ENCODE data around the gene RPL29. TPM values are rescaled to one million over a fixed set of nuclear protein-coding genes. Genes with fewer than 3 reads are reported as not detected.

RPL29 gene
- total and polyA plus RNA-seq, 2 of the 4 experiments (the other 2 are of a cell fraction), result 2,081 to 2,126 TPM

DNA sequence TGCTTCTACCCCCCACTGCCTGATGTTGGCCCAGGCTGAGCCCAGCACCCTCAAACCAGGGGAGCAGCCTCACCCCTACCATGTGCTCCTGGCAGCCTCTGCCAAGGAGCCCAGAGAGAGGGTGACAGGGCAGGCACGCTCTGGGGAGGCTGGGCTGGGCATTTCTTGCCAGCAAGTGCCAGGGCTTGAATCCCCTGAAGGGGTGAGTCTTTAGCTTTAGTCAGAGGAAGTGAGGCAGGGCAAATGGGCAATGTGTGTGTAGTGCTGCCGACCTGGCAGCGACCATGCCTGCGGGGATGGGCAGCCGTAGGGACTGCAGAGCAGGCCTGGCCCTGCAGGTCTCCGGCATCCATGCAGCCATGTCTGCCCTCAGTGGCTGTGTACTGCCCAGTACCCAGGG, 42.5 kb upstream of the RPL29 start:
- Histone ChIP-seq H3K9ac (ENCODE audit: low read depth, low read length) (no peak overlapping the region), H3K27me3 (ENCODE audit: control insufficient read depth, insufficient read depth, low read length) (no peaks in the 10 kb centered on the region; the same call in 1 of the 2 replicates), H3K79me1 (ENCODE audit: low read depth in 1 of 2, low read length in 2 of 2) (no peaks in the 10 kb centered on the region), H4K8ac (ENCODE audit: low read depth in 2 of 2, low read length in 2 of 2) (no peak overlapping the region), H4K5ac (ENCODE audit: low read depth, low read length) (no peak overlapping the region), H2AK9ac (replicated peaks; ENCODE audit: low read depth, low read length, poor library complexity) (no peak overlapping the region), H2AK5ac (ENCODE audit: low read depth, low read length) (no peak overlapping the region), H3K14ac (replicated peaks; ENCODE audit: low read depth, low read length) (no peak overlapping the region), H4K91ac (ENCODE audit: insufficient read depth, low read depth, low read length) (no peak overlapping the region), H2AFZ (replicated peaks; ENCODE audit: low read length, poor library complexity) (no peak overlapping the region), H2BK120ac (ENCODE audit: low read depth, low read length) (no peak overlapping the region), H3K4ac (ENCODE audit: low read depth, low read length) (no peak overlapping the region), H3K9me3 (ENCODE audit: control insufficient read depth, insufficient read depth, low read length) (no peaks in the 10 kb centered on the region), H3K36me3 (ENCODE audit: control insufficient read depth, insufficient read depth, low read length) (no peaks in the 10 kb centered on the region), H3K9me1 (ENCODE audit: insufficient read depth, low read length) (no peaks in the 10 kb centered on the region), H3K18ac (ENCODE audit: low read depth, low read length) (no peak overlapping the region), H2BK5ac (ENCODE audit: low read depth, low read length, poor library complexity, severe bottlenecking) (no peak overlapping the region), H3K27ac (ENCODE audit: insufficient read depth, low read length) (no peak overlapping the region), H3K4me2 (ENCODE audit: low read depth, low read length) (no peak overlapping the region), H2BK20ac (ENCODE audit: low read depth, low read length) (no peak overlapping the region), H2BK15ac (ENCODE audit: low read depth, low read length) (no peak overlapping the region), H3K56ac (ENCODE audit: extremely low read depth, insufficient read depth, low read length) (no peak overlapping the region), H4K20me1 (ENCODE audit: insufficient read depth, low read length) (no peaks in the 10 kb centered on the region), H3K23ac (ENCODE audit: low read depth, low read length) (no peak overlapping the region), H3K4me1 (ENCODE audit: control insufficient read depth, insufficient read depth, low read length) (no peaks in the 10 kb centered on the region), H3K4me3 (ENCODE audit: insufficient read depth, low read depth, low read length) (no peak overlapping the region)
- no peak for TF ChIP-seq NFE2L2 (IDR thresholded peaks at IDR 0.05; ENCODE audit: low read depth, low read length)
- TF ChIP-seq USF2 (IDR thresholded peaks at IDR 0.05; ENCODE audit: low read depth, low read length), result no peak
- TF ChIP-seq BHLHE40 (IDR thresholded peaks at IDR 0.05; ENCODE audit: low read depth, low read length), result no peak
- no peak for TF ChIP-seq MAZ (IDR thresholded peaks at IDR 0.05; ENCODE audit: borderline replicate concordance, low read depth, low read length)
- TF ChIP-seq, protein P1, sequence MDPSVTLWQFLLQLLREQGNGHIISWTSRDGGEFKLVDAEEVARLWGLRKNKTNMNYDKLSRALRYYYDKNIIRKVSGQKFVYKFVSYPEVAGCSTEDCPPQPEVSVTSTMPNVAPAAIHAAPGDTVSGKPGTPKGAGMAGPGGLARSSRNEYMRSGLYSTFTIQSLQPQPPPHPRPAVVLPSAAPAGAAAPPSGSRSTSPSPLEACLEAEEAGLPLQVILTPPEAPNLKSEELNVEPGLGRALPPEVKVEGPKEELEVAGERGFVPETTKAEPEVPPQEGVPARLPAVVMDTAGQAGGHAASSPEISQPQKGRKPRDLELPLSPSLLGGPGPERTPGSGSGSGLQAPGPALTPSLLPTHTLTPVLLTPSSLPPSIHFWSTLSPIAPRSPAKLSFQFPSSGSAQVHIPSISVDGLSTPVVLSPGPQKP (IDR thresholded peaks at IDR 0.05; ENCODE audit: borderline replicate concordance, low read depth, low read length), result no peak
- BruUV-seq (replicated peaks), result no TSS peak
- ATAC-seq (ENCODE audit: low read depth) (no peak), DNase-seq (no peak)
- 82% methylated on average over 3 of the region's 6 CpGs; no CpG with 5 or more reads in 1 of the 2 experiments for WGBS, 2 experiments (ENCODE audit: extremely low coverage in 2 of 2, insufficient read length in 1 of 2)
- POLR2A ChIA-PET (ENCODE audit: unreplicated experiment), result no interaction called here
- dilution Hi-C loops (cut with HindIII; ENCODE audit: low sequenced_read_pairs, unreplicated experiment) (no loop called here), in situ Hi-C loops (cut with MboI; ENCODE audit: low sequenced_read_pairs) (no loop called here), intact Hi-C loops (cut with micrococcal nuclease) (no loop called here)
- CTCF ChIA-PET, result no interaction called here

Measured in IMR-90 (cell line).